Glomerular endothelial cell (primary cell): ENCODE results near the gene NISCH. TPM values are rescaled to one million over a fixed set of nuclear protein-coding genes. Genes with fewer than 3 reads are reported as not detected.

Experiments used
- DNase-seq: peaks from one replicate; pipeline ENCODE4 v3.0.0-alpha.2; 2011; ENCODE audit warnings: low read depth, low spot score; ENCODE audit errors: extremely low read depth
- total RNA-seq: library from RNA; depleted of rRNA; stranded (reverse); fragments of >200 nt; gene quantifications from 2 replicates; pipeline ENCODE4 v1.2.3, GENCODE V29; 2015

Gene NISCH
- total RNA-seq, 1 donor from 2014 or later, result 113 TPM

DNA sequence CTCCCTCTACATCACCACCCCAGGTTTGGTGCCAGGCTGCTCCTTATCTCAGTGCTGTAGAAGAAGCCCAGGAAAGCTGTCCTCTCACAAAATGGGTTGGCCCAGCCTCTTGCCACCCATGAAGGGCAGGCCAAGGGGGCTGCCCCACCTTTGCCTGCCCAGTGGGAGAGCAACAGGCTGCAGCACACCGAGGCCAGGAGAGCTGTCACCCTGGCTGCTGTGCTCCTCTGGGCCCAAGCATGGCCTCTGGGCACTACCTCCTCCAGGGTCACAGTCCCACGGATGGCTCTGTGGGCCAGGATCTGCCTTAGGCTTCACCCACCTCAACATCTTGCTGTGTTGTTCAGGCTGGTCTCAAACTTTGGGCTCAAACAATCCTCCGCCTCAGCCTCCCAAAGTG lies 33.3 kb downstream of the NISCH start:
- DNase-seq, result no peak

DNA sequence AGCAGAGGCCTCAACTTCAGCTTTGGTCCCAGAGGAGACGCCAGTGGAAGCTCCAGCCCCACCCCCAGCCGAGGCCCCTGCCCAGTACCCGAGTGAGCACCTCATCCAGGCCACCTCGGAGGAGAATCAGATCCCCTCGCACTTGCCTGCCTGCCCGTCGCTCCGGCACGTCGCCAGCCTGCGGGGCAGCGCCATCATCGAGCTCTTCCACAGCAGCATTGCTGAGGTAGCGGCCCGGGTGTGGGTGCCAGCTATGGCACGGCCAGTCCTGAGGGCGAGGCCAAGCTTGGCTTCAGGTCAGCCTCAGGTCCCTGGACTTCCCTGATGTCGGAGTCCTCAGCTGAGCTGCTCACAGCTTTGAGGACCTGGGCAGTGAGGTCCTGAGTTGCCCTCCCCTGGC lies 34.0 kb downstream of the NISCH start:
- no peak for DNase-seq

DNA sequence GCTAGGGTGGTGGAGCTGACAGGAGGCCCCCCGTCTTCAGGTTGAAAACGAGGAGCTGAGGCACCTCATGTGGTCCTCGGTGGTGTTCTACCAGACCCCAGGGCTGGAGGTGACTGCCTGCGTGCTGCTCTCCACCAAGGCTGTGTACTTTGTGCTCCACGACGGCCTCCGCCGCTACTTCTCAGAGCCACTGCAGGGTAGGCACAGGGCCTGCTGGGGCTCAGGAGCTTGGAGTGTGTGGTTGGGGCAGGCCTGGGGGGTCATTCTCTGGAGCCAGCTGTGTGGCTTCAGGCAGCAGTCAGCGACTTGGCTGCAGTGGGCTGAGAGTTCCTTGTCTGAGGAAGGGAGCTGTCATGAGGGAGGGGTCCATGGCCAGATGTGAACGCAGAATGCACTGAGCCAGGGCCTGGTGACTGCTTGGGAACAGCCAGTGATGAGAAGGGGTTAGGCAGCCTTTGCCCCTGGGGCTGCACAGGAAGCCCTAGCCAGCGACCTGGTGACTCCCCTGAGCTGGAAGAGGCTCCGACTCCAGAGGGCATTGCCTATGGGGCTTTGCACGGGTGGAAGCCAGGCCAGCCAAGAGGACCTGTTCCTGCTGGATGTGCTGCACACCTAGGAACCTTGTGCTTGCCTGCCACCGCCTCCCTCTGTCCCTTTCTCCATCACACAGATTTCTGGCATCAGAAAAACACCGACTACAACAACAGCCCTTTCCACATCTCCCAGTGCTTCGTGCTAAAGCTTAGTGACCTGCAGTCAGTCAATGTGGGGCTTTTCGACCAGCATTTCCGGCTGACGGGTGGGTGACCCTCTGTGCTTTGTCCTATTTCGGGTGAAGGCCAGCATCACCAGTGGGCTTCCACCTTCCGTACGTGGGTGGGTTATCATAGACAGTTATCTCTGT lies 34.9 kb downstream of the NISCH start:
- DNase-seq, result no peak

DNA sequence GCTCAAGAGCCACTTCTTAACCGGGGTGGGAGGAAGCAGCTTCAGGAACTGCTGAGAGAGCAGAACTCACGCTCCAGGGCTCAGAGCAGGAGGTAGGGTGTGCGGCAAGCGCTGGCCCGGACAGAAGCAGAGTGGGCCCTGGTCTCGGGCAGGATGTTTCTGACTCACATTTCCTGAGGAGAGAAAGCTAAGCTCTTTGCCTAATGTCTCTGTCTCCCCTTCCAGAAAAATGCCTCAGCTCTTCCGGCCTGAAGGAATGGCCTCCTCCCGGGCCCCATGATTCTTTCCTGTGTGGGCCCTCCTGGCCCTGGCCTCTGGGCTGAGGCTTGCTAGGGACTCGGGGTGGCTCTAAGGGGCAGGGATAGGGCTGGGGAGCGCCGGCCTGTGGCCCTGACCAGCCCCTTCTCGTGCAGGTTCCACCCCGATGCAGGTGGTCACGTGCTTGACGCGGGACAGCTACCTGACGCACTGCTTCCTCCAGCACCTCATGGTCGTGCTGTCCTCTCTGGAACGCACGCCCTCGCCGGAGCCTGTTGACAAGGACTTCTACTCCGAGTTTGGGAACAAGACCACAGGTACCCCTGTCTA lies 35.6 kb downstream of the NISCH start:
- no peak for DNase-seq

DNA sequence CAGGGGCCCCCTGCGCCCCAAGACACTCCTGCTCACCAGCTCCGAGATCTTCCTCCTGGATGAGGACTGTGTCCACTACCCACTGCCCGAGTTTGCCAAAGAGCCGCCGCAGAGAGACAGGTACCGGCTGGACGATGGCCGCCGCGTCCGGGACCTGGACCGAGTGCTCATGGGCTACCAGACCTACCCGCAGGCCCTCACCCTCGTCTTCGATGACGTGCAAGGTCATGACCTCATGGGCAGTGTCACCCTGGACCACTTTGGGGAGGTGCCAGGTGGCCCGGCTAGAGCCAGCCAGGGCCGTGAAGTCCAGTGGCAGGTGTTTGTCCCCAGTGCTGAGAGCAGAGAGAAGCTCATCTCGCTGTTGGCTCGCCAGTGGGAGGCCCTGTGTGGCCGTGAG lies 36.7 kb downstream of the NISCH start:
- no peak for DNase-seq

DNA sequence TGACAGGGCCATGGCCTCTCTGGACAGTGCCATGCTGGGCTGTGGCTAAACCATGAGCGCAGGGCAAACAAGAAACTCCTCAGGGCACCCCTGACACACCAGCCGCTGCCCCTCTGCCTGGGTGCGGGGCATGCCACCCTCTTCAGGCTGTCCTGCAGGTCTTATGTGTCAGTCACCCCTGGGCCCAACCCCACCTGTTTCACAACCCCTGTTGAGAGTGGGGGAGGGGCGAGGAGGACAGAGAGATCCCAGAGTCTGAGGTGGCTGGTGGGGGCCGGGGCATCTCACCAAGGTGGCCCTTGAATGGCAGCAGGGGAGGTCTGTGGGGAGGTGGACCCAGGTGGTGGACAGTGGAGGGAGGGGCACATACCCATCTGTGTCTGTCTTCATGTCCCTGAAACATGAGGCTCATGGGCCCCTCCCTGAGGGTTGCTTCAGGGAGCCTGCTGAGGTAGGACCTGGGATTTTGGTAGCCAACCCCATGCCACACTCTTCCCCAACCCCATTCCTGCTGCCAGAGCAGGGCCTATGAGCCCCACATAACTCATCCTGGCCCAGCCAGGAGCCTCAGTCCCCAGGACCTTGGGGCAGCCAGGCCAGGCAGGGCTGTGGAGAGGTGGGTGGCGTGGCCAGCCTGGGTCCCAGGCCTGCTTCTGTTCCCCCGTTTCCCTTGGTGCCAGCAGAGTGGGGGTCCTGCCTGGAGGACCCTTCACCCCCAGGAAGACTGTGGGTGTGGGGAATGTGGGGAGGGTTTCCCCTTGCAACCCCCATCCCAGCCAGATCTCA lies 38.0 kb downstream of the NISCH start:
- no peak for DNase-seq

DNA sequence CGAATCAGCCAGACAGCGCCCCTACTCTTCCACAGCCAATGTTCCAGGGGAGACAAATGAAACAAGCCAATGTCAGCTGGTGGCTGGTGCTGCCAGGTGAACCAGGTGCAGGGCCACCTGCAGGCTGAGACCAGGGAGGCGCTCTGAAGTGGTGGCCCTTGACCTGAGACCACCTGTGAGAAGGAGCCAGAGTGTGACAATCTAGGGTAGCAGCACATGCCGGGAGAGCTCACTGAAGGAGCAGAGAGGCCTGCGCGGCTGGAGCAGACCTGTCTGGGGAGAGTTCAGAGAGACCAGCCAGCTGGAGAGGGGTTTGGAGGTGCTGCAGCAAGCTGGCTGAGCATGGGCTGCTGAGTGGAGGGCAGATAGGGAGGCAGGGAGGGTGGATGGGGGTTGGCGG lies 39.0 kb downstream of the NISCH start:
- DNase-seq, result no peak

DNA sequence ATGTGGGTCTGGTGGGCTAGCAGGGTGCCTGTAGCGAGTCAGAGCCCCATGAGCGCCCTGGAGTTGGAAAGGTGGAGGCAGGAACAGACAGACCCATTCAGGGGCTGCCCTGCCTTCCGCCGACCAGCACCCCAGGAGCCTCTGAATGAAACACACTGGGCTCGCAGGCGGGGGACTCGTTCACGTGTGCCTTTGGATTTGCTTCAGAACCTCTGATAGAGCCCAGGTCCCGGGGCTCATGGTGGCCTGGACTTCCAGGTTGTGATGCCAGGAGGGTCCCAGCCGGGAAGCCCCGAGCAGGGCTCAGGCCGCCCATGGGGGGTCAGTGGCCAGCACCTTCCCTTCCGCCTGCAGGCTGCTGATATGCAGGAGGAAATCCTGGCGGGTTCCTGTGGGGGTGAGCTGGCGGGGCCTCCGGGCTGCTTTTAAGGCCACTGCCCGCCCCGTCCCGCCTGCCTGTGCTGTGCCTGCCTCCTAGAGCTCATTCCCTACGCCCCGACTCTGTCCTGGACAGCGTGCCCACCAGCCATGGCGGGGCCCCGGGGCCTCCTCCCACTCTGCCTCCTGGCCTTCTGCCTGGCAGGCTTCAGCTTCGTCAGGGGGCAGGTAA lies 39.6 kb downstream of the NISCH start, which contains the start of gene STAB1:
TSS of gene STAB1 (plus strand) at position 453 of the 610 bp plus-strand sequence. CDS start at position 529, 76 bp downstream.
- DNase-seq, result no peak

DNA sequence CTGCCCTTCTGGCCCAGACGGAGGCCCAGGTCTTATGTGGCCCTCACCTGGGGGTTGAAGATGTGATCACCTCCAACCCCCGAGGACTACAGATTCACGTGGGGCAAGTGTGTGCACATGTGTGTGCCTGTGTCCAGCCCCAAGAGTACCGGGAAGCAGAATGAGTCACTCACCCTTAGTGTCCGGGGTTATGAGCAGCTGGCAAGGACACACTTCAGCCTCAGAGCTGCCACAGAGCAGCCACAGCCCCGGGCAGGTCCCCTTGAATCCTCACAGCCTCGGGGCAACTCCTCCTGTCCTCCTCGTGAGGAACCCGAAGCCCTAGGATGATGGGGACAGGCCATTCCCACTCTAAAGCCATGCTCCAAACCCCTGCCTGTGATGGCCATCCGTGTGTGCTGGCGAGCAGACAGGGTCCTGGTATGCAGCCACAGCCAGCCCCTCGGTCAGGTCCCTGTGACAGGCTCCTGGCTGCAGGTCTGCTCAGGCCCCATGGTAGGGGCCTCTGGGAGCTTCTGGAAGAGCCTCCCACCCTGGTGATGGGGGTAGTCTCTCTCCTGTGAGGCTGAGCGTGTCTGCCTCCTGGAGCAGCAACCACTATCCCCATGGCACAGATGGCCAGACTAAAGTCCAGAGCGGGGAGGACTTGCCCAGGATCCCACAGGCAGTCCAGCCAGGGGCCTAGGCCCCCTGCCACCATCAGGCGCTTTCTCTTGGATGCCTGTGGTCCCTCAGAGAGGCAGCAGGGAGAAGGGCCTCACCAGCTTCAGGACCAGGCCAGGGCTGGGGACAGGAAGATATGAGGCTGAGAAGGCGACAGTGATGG lies 40.6 kb downstream of the NISCH start:
- DNase-seq, result no peak

DNA sequence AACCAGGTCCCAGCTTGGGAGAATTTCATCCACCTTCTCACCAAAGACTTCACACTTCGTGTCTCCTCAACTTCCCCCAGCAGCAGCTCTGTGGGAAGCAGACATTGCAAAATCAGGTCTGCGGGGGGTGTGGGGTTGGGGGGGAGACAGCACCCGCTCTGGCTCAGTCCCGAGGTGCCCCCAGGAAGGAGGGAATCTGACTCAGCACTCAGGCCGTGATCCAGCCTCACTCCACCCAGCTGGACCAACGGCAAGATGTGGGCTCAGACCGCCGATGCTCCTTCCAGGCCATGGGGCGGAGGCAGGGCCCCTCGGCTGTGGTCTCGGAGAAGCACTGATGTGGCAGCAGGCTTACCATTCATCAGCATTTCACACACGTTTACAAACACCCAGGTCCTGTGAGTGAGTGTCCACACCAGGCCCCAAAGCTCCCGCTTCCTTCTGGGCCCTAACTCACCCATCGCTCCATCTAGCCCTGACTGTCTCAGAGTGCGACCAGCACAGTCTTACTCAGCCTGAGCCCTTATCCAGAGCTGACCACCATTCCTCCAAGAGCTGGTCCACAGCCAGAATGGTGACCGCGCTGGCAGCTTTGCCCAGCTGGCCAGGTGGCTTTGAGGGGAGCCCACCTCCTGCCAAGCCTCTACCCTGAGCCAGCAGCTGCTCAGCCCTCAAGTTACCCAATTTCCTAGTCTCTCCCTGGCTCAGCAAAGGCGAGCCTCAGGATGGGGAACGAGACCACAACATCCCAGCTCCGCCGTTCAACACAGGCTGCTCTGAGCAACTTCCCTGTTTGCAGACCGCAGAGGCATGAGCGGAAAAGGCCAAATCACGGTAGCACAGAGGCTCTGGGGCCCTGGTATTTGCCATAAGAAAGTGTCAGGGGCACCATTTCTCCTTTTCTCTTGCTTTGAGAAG lies 43.0 kb downstream of the NISCH start:
- no peak for DNase-seq

DNA sequence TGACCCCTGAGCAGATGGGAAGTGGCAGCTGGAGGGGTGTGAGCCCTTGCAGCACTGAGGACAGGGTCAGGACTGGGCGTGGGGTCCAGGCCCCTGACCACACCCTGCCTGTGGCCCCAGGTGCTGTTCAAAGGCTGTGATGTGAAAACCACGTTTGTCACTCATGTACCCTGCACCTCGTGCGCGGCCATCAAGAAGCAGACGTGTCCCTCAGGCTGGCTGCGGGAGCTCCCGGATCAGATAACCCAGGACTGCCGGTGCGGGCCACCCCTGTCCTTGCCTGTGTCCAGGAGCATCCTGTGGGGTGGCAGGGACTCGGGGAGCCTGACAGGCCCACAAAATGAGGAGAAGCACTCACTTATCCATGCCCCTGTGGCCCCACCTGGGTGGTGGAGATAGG lies 45.6 kb downstream of the NISCH start:
- no peak for DNase-seq

DNA sequence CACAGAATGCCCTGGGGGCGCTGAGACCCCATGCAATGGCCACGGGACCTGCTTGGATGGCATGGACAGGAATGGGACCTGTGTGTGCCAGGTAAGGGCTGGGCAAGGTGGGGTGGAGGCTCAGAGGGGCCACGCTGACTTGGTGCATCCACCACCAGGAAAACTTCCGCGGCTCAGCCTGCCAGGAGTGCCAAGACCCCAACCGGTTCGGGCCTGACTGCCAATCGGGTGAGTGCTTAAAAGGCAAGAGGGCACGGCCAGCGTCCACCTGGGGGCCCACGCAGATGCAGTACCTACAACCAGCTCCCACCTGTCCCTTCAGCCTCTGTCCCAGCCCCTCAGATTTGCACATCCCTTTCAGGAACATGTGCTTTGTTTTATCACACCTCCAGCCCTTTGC lies 46.6 kb downstream of the NISCH start:
- no peak for DNase-seq

DNA sequence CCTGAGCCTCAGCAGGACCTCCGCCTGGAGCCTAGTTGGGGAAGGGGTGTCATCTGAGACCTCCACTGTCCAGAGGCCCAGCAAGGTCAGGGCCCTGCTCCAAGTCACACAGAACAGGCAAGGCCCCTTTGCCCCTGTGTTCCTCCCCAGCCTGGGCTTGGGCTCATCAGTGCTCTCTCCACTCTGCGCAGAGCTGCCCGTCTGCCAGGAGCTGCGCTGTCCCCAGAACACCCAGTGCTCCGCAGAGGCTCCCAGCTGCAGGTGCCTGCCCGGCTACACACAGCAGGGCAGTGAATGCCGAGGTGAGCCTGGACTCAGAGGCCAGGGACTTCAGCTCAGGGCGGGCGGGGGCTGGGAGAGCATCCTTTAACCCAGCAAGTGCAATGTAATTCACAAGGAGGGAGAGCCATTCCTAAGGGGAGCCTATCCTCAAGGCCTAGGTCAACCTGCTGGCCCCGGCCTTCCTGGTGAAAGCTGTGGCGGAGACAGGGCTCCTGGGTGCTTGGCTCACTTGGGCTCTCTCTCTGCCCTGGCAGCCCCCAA lies 47.5 kb downstream of the NISCH start:
- no peak for DNase-seq

DNA sequence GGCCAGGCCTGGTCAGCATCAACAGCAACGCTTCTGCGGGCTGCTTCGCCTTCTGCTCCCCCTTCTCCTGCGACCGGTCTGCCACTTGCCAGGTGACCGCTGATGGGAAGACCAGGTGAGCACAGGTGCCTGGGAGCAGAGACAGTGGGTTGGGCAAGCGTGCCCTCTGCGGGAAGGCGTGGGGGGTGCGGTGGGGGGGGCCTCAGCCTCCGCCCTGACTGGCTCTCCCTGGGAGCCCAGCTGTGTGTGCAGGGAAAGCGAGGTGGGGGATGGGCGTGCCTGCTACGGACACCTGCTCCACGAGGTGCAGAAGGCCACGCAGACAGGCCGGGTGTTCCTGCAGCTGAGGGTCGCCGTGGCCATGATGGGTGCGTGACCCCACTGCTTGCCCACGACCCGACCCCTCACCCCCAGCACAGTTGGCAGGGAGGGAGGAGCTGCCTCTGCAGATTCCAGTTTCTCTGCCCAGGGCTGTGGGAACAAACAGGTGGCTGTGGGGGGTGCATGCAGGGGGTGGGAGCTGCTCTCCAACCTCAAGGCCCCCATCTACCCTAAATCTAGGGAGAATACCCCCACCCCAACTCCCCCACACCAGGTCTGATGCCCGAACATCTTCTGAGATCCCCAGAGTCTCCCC lies 48.5 kb downstream of the NISCH start:
- no peak for DNase-seq

DNA sequence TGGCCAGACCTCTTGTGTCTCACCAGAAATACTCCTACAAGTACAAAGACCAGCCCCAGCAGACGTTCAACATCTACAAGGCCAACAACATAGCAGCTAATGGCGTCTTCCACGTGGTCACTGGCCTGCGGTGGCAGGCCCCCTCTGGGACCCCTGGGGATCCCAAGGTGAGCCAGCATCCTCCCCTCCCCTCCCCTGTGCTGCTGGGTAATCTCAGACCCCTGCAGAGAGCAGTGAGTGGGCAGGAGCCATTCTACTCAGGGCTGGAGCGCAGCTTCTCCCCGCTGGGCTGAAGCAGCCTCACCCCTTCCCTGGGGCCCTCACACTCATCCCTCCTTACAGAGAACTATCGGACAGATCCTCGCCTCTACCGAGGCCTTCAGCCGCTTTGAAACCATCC lies 49.6 kb downstream of the NISCH start:
- no peak for DNase-seq

DNA sequence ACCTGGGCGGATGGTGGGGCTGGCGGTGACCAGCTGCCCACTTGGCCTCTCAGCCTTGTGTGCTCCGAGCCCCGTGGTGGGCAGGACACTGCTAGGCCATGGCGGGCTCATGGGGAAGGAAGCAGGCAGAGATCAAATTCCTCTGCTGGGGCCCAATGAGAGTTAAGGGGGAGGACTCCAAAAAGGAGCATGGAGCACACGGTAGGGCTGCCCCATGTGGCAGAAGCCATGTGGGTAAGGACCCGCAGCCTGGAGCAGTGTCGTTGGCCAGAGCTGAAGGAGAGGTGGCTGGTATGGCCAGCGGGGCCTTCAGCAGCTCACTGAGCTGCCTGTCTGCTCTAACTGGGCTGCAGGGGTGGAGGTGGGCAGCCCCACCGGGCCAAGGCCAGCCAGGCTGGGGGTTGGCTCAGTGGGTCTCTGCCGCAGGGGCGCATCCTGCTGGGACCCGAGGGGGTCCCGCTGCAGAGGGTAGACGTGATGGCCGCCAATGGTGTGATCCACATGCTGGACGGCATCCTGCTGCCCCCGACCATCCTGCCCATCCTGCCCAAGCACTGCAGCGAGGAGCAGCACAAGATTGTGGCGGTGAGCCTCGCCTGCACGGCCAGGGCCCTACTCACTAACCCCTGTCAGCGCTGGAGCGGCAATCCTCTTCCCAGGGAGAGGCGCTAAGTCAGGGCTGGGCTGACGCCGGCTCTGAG lies 51.0 kb downstream of the NISCH start:
- DNase-seq, result no peak

DNA sequence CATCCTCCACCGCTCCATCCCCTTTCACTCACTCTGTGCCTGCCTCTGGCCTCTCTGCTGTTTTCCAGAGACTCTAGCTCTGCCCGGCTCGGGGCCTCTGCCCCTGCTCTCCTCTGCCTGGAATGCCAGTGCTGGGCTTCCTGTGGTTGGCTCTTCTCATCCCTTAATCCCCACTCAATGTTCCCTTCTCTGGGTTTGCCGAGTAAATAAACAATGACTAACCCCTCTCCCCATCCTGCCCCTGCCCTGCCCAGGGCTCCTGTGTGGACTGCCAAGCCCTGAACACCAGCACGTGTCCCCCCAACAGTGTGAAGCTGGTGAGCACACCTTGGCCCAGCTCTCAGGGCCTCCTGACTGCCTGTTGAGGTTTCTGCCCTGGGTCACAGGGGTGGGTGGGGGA lies 52.0 kb downstream of the NISCH start:
- no peak for DNase-seq
